ENCODE results near the gene DIS3. TPM values are rescaled to one million over a fixed set of nuclear protein-coding genes. Genes with fewer than 3 reads are reported as not detected.

Gene DIS3
- total RNA-seq, 2 donors from 2014 or later, result 10.5 to 12.3 TPM

DNA sequence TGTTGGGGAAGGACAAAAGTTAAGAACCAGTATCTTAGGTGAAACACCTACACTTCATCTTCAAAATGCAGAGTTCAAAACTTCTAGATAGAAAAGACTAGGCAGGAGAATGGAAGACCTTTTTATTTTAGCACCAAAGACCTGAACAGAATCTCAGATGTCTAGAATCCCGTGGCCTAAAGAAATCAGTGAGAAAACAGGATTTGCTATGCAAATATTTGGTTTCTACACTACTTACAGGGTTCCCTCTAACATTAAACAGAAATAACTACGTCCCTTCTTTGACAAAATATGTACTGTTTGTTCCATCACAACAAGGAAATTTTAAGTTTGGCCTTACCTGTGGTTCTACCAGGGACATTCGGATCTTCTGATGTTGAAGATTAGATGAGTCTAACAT is 21.5 kb downstream of the DIS3 start:
- no peaks in the 10 kb centered on the region for H3K27me3 ChIP-seq
- peaks cover 84% of the 10 kb centered on the region for H3K36me3 ChIP-seq
- no peak overlapping the region for H3K4me3 ChIP-seq
- H3K4me1 ChIP-seq, result no peaks in the 10 kb centered on the region
- no peak for DNase-seq (ENCODE audit: low spot score)
- TF ChIP-seq, protein P1, sequence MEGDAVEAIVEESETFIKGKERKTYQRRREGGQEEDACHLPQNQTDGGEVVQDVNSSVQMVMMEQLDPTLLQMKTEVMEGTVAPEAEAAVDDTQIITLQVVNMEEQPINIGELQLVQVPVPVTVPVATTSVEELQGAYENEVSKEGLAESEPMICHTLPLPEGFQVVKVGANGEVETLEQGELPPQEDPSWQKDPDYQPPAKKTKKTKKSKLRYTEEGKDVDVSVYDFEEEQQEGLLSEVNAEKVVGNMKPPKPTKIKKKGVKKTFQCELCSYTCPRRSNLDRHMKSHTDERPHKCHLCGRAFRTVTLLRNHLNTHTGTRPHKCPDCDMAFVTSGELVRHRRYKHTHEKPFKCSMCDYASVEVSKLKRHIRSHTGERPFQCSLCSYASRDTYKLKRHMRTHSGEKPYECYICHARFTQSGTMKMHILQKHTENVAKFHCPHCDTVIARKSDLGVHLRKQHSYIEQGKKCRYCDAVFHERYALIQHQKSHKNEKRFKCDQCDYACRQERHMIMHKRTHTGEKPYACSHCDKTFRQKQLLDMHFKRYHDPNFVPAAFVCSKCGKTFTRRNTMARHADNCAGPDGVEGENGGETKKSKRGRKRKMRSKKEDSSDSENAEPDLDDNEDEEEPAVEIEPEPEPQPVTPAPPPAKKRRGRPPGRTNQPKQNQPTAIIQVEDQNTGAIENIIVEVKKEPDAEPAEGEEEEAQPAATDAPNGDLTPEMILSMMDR (IDR thresholded peaks at IDR 0.05), result no peak
- no peaks in the 10 kb centered on the region for H3K9me3 ChIP-seq
- no peak overlapping the region for H3K27ac ChIP-seq

DNA sequence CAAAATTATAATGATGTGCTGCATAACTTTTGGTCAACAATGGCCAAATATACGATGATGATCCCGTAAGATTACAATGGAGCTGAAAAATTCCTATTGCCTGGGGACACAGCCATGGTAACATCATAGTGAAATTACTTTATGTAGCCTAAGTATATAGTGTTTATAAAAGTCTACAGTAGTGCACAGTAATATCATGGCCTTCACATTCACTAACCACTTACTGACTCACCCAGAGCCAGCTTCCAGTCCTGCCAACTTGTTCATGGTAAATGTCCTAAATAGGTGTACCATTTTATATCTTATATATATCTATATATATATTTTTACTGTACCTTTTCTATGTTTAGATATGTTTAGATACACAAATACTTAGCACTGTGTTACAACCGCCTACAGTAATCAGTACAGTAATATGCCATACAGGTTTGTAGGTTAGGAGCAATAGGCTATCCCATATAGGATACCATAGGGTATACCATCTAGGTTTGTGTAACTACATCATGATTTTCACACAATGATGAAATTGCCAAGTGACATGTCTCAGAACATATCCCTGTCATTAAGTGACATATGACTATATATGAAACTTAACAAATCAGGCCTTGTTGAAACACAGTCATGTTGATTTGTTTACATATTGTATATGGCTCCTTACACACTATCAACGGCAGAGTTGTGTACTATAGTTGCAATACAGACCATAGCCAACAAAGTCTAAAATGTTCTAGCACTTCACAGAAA is 23.7 kb downstream of the DIS3 start:
- H3K27me3 ChIP-seq, result no peaks in the 10 kb centered on the region
- DNase-seq (ENCODE audit: low spot score), result no peak
- no peak overlapping the region for H3K27ac ChIP-seq
- no peak overlapping the region for H3K4me3 ChIP-seq
- TF ChIP-seq, protein P1 (IDR thresholded peaks at IDR 0.05), result no peak
- H3K4me1 ChIP-seq, result no peaks in the 10 kb centered on the region
- no peaks in the 10 kb centered on the region for H3K9me3 ChIP-seq
- peaks cover 77% of the 10 kb centered on the region for H3K36me3 ChIP-seq

DNA sequence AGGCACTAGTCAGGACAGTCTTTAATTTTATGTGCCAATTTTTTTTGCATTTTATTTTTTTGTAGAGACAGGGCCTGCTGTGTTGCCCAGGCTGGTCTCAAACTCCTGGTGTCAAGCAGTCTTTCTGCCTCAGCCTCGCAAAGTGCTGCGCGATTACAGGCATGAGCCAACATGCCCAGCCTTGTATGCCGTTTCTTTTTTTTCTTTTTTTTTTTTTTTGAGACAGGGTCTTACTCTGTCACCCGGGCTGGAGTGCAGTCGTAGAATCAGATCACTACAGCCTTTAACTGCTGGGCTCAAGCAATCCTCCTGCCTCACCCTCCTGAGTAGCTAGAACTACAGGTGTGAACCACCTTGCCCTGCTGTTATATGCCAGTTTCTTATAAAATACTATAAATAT is 27.6 kb downstream of the DIS3 start:
- DNase-seq (ENCODE audit: low spot score), result no peak
- Histone ChIP-seq H3K4me3 (no peak overlapping the region), H3K4me1 (no peaks in the 10 kb centered on the region), H3K27me3 (no peaks in the 10 kb centered on the region), H3K27ac (no peak overlapping the region), H3K36me3 (peaks cover 51% of the 10 kb centered on the region), H3K9me3 (no peaks in the 10 kb centered on the region)
- TF ChIP-seq, protein P1 (IDR thresholded peaks at IDR 0.05), result no peak

DNA sequence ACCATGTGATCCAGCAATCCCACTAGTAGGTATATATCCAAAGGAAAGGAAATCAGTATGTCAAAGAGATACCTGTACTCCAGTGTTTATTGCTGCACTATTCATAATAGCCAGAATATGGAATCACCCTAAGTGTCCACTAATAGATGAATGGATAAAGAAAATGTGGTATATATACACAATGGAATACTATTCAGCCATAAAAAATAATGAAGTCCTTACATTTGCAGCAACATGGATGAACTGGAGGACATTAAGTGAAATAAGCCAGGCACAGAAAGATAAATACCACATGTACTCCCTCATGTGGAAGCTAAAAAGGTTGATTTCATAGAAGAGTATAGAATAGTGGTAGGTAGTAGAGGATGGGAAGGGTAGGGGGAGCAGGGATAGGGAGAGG is 30.5 kb downstream of the DIS3 start:
- Histone ChIP-seq H3K27ac (no peak overlapping the region), H3K27me3 (no peaks in the 10 kb centered on the region), H3K4me3 (no peak overlapping the region), H3K9me3 (no peaks in the 10 kb centered on the region), H3K4me1 (no peaks in the 10 kb centered on the region), H3K36me3 (peaks cover 35% of the 10 kb centered on the region)
- DNase-seq (ENCODE audit: low spot score), result no peak
- TF ChIP-seq, protein P1 (IDR thresholded peaks at IDR 0.05), result no peak

DNA sequence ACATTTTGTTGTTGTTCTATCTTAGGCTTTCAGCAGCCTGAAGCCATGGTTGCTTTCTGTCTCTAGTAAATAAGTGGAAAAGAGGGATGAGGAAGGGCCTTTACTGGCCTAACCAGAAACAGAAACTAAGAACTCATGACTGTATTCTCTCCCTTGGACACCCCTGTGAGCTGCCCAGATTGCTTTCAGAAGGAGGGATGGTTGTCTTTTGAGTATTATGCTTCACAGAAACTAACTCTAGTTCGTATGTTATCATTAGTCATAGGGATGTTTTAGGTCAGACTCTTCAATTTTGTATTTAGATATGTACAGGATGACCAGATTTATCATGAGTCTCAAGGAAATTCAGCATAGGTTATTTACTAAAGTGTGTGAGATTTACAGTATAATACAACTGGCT is 36.4 kb downstream of the DIS3 start:
- DNase-seq (ENCODE audit: low spot score), result no peak
- no peaks in the 10 kb centered on the region for H3K4me1 ChIP-seq
- no peak overlapping the region for H3K27ac ChIP-seq
- no peaks in the 10 kb centered on the region for H3K9me3 ChIP-seq
- H3K27me3 ChIP-seq, result no peaks in the 10 kb centered on the region
- TF ChIP-seq, protein P1 (IDR thresholded peaks at IDR 0.05), result no peak
- no peak overlapping the region for H3K4me3 ChIP-seq
- H3K36me3 ChIP-seq, result peaks cover 10% of the 10 kb centered on the region

DNA sequence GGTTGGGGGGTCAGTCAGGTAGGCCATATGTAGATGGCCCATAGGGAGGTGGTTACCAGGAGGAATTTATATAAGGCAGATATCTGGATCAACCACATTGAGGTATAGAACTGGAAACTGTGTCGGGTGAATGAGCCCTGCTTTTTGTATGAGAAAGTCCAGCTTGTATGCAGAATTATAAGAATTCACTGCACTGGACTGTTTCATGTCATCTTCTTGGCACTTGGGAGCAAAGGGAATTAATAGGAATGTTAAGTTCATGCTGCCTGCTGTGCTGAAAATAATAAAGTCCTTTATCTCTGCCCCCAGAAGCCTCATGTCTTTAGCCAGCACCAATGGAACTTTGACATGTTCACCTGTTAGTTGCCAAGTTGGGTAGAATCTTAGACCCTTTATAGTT is 41.7 kb downstream of the DIS3 start:
- DNase-seq (ENCODE audit: low spot score), result no peak
- Histone ChIP-seq H3K36me3 (peaks cover 5% of the 10 kb centered on the region), H3K9me3 (no peaks in the 10 kb centered on the region), H3K4me1 (no peaks in the 10 kb centered on the region), H3K4me3 (no peak overlapping the region), H3K27ac (no peak overlapping the region), H3K27me3 (no peaks in the 10 kb centered on the region)
- TF ChIP-seq, protein P1 (IDR thresholded peaks at IDR 0.05), result no peak

All from right atrium auricular region (tissue), 2 donors.